CD14-positive monocyte (primary cell): ENCODE results near the gene CYP4B1. TPM values are rescaled to one million over a fixed set of nuclear protein-coding genes. Genes with fewer than 3 reads are reported as not detected.
"Not testable (repeated sequence)": the region's sequence is repeated elsewhere in the genome, so short reads cannot be mapped to it uniquely, and the experiment has no call there.

Experiments
- DNase-seq, 3 donors: peaks; one replicate each; pipeline ENCODE4 v3.0.0-alpha.2; 2011 to 2022
- H2AFZ ChIP-seq: 2 replicates; pipeline ENCODE4 v1.6.0; 2012; ENCODE audit warnings: mild to moderate bottlenecking, low read depth, low read length, inconsistent platforms; ENCODE audit not compliant: insufficient read depth, poor library complexity, severe bottlenecking
- H3K27ac ChIP-seq, 2 donors: 1 replicate in 1 of 2; 2 replicates in 1 of 2; pipeline ENCODE4 v1.5.1; 2012 to 2013; ENCODE audit warnings: low read length in 2 of 2, control low read depth in 1 of 2, inconsistent platforms in 1 of 2, low read depth in 1 of 2, mild to moderate bottlenecking in 1 of 2
- H3K27me3 ChIP-seq, 2 donors: one replicate each; pipeline versions ENCODE4 v1.6.0 to v1.6.1; 2011 to 2013; ENCODE audit warnings: low read length in 2 of 2; ENCODE audit not compliant: control insufficient read depth in 2 of 2, insufficient read depth in 2 of 2
- H3K36me3 ChIP-seq, 2 donors: replicated peaks in 1 of 2; 1 replicate in 1 of 2; 2 replicates in 1 of 2; pipeline versions ENCODE4 v1.5.1 to v1.6.1; 2012 to 2013; ENCODE audit warnings: low read length in 2 of 2, control low read depth in 1 of 2, inconsistent platforms in 1 of 2, mild to moderate bottlenecking in 1 of 2; ENCODE audit not compliant: insufficient read depth in 2 of 2, control insufficient read depth in 1 of 2
- H3K4me1 ChIP-seq, 2 donors: 1 replicate in 1 of 2; 2 replicates in 1 of 2; pipeline versions ENCODE4 v1.5.1 to v1.6.1; 2012 to 2013; ENCODE audit warnings: low read length in 2 of 2, control low read depth in 1 of 2, inconsistent platforms in 1 of 2, mild to moderate bottlenecking in 1 of 2, moderate library complexity in 1 of 2; ENCODE audit not compliant: insufficient read depth in 2 of 2, control insufficient read depth in 1 of 2
- H3K4me2 ChIP-seq: replicated peaks from 2 replicates; pipeline ENCODE3; 2012; ENCODE audit warnings: low read length, moderate library complexity, mild to moderate bottlenecking; ENCODE audit not compliant: poor library complexity, severe bottlenecking; ENCODE audit errors: extremely low read depth
- H3K4me3 ChIP-seq, 3 experiments: fragments of 200-600 bp in 1 of 3; sonication (generic) in 1 of 3; replicated peaks in 1 of 3; 1 replicate in 2 of 3; 2 replicates in 1 of 3; pipeline ENCODE4 v1.5.1; 2011 to 2013; ENCODE audit warnings: low read length in 3 of 3, mild to moderate bottlenecking in 3 of 3, control low read depth in 2 of 3, low read depth in 2 of 3, inconsistent platforms in 1 of 3, moderate library complexity in 1 of 3
- H3K79me2 ChIP-seq: 2 replicates; pipeline ENCODE4 v1.6.0; 2012; ENCODE audit warnings: mild to moderate bottlenecking, control low read depth, inconsistent platforms, low read length, moderate library complexity; ENCODE audit not compliant: insufficient read depth
- H3K9ac ChIP-seq: 2 replicates; pipeline ENCODE4 v1.6.0; 2017; ENCODE audit warnings: low read length, mild to moderate bottlenecking; ENCODE audit not compliant: insufficient read depth, poor library complexity, severe bottlenecking
- H3K9me3 ChIP-seq, 2 donors: replicated peaks in 1 of 2; 1 replicate in 1 of 2; 2 replicates in 1 of 2; pipeline versions ENCODE4 v1.5.1 to v1.6.1; 2012 to 2013; ENCODE audit warnings: low read length in 2 of 2, control low read depth in 1 of 2; ENCODE audit not compliant: control insufficient read depth in 1 of 2, insufficient read depth in 1 of 2
- H4K20me1 ChIP-seq: 2 replicates; pipeline ENCODE4 v1.6.0; 2012; ENCODE audit warnings: mild to moderate bottlenecking, low read length, control low read depth, moderate library complexity; ENCODE audit not compliant: insufficient read depth
- H3K27ac Mint-ChIP-seq, 7 donors: one replicate each; pipeline ENCODE4 v1.8.0; 2020; ENCODE audit warnings: mild to moderate bottlenecking in 7 of 7, mixed read lengths in 7 of 7, moderate library complexity in 6 of 7, inconsistent platforms in 2 of 7
- H3K27me3 Mint-ChIP-seq, 3 donors: one replicate each; pipeline ENCODE4 v1.8.0; 2021 to 2022; ENCODE audit warnings: low read depth in 3 of 3, mild to moderate bottlenecking in 3 of 3, mixed read lengths in 3 of 3, moderate library complexity in 3 of 3, inconsistent platforms in 1 of 3
- H3K36me3 Mint-ChIP-seq, 2 donors: one replicate each; pipeline ENCODE4 v1.8.0; 2020; ENCODE audit warnings: mixed read lengths in 2 of 2, inconsistent platforms in 1 of 2, mild to moderate bottlenecking in 1 of 2
- H3K4me1 Mint-ChIP-seq: one replicate; pipeline ENCODE4 v1.8.0; 2020; ENCODE audit warnings: mild to moderate bottlenecking, mixed read lengths
- H3K4me3 Mint-ChIP-seq, 2 donors: one replicate each; pipeline ENCODE4 v1.8.0; 2020; ENCODE audit warnings: mild to moderate bottlenecking in 2 of 2, mixed read lengths in 2 of 2, moderate library complexity in 1 of 2
- H3K9me3 Mint-ChIP-seq, 7 donors: one replicate each; pipeline ENCODE4 v1.8.0; 2020 to 2022; ENCODE audit warnings: mixed read lengths in 7 of 7, mild to moderate bottlenecking in 6 of 7, moderate library complexity in 6 of 7, inconsistent platforms in 2 of 7
- WGBS: methylation state at CpG from one replicate; pipeline ENCODE4 v1.1.5; 2013; ENCODE audit warnings: missing lambda C conversion rate; ENCODE audit not compliant: insufficient coverage; 5-methylcytosine and 5-hydroxymethylcytosine counted together
- intact Hi-C, 2 donors: fragments of 100-400 bp; cut with micrococcal nuclease; formaldehyde crosslinking; loops; one replicate each; pipeline versions ENCODE4 v1.15.0 to v1.15.1; 2023
- polyA plus RNA-seq, 3 donors: library from polyadenylated mRNA; depleted of rRNA in 1 of 3; unstranded in 2 of 3; stranded (reverse) in 1 of 3; fragments of 300-500 nt in 2 of 3; fragments of >200 nt in 1 of 3; fragmentation: Illumina TruSeq in 2 of 3; gene quantifications; 1 replicate in 2 of 3; 2 replicates in 1 of 3; pipeline ENCODE4 v1.2.3, GENCODE V29; 2012 to 2021
- TF ChIP-seq, protein P1 (sequence below): fragments of 200-600 bp; IDR thresholded peaks from one replicate; pipeline ENCODE4 v1.8.0; 2022; ENCODE audit warnings: antibody characterized with exemption, mild to moderate bottlenecking

The CYP4B1 gene
- polyA plus RNA-seq, 3 donors, result not detected

- Histone ChIP-seq H2AFZ (no peak overlapping the region), H4K20me1 (no peaks in the 10 kb centered on the region), H3K9me3 (peaks cover 0 to 3% of the 10 kb centered on the region in 2 donors), H3K4me3 (no peak overlapping the region), H3K9ac (no peak overlapping the region), H3K36me3 (no peaks in the 10 kb centered on the region), H3K4me1 (no peaks in the 10 kb centered on the region), H3K27me3 (no peaks in the 10 kb centered on the region), H3K4me2 (no peak overlapping the region), H3K27ac (no peak overlapping the region), H3K79me2 (no peaks in the 10 kb centered on the region)
- DNase-seq, result no peak
- no peaks in the 10 kb centered on the region for H3K36me3 Mint-ChIP-seq
- H3K4me1 Mint-ChIP-seq, result no peaks in the 10 kb centered on the region
- no peak overlapping the region for H3K27ac Mint-ChIP-seq
- peaks cover 0 to 3% (median 0%) of the 10 kb centered on the region in 7 donors for H3K9me3 Mint-ChIP-seq
- TF ChIP-seq, protein P1, sequence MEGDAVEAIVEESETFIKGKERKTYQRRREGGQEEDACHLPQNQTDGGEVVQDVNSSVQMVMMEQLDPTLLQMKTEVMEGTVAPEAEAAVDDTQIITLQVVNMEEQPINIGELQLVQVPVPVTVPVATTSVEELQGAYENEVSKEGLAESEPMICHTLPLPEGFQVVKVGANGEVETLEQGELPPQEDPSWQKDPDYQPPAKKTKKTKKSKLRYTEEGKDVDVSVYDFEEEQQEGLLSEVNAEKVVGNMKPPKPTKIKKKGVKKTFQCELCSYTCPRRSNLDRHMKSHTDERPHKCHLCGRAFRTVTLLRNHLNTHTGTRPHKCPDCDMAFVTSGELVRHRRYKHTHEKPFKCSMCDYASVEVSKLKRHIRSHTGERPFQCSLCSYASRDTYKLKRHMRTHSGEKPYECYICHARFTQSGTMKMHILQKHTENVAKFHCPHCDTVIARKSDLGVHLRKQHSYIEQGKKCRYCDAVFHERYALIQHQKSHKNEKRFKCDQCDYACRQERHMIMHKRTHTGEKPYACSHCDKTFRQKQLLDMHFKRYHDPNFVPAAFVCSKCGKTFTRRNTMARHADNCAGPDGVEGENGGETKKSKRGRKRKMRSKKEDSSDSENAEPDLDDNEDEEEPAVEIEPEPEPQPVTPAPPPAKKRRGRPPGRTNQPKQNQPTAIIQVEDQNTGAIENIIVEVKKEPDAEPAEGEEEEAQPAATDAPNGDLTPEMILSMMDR, result no peak
- WGBS, result 93% methylated on average over 3 of the region's 3 CpGs
- no peak overlapping the region for H3K4me3 Mint-ChIP-seq
- intact Hi-C loops, result no loop called here
- peaks cover 0 to 7% (median 6%) of the 10 kb centered on the region in 3 donors for H3K27me3 Mint-ChIP-seq
Observed at GRCh38 chr1:46822248-46822826, 23.5 kb downstream of the CYP4B1 start.

- Histone ChIP-seq H3K4me2 (no peak overlapping the region), H3K27me3 (no peaks in the 10 kb centered on the region), H2AFZ (no peak overlapping the region), H3K9ac (no peak overlapping the region), H3K4me1 (no peaks in the 10 kb centered on the region), H3K79me2 (no peaks in the 10 kb centered on the region), H4K20me1 (no peaks in the 10 kb centered on the region), H3K36me3 (no peaks in the 10 kb centered on the region), H3K4me3 (no peak overlapping the region), H3K27ac (no peak overlapping the region), H3K9me3 (peaks cover 0 to 3% of the 10 kb centered on the region in 2 donors)
- no CpG with 5 or more reads among the region's 2 CpGs for WGBS
- peaks cover 0 to 7% (median 6%) of the 10 kb centered on the region in 3 donors for H3K27me3 Mint-ChIP-seq
- H3K9me3 Mint-ChIP-seq, result peaks cover 0 to 3% (median 0%) of the 10 kb centered on the region in 7 donors
- DNase-seq, result no peak
- intact Hi-C loops, result no loop called here
- TF ChIP-seq, protein P1, result no peak
- H3K27ac Mint-ChIP-seq, result no peak overlapping the region
- H3K4me3 Mint-ChIP-seq, result no peak overlapping the region
- no peaks in the 10 kb centered on the region for H3K36me3 Mint-ChIP-seq
- no peaks in the 10 kb centered on the region for H3K4me1 Mint-ChIP-seq
Observed at GRCh38 chr1:46823151-46823550, 24.3 kb downstream of the CYP4B1 start.

GRCh38 chr1:46826892-46827291, 28.0 kb downstream of the CYP4B1 start:
- H3K9me3 ChIP-seq, H2AFZ ChIP-seq, intact Hi-C loops, H3K27me3 ChIP-seq, DNase-seq, H3K4me3 ChIP-seq, H3K4me1 Mint-ChIP-seq, H3K9ac ChIP-seq, H3K79me2 ChIP-seq, H3K27ac ChIP-seq, H3K4me2 ChIP-seq, H3K9me3 Mint-ChIP-seq, H3K27ac Mint-ChIP-seq, H3K36me3 ChIP-seq, H4K20me1 ChIP-seq, H3K36me3 Mint-ChIP-seq, H3K4me3 Mint-ChIP-seq, H3K4me1 ChIP-seq: not testable (repeated sequence)
- peaks cover 0 to 14% (median 6%) of the 10 kb centered on the region in 3 donors for H3K27me3 Mint-ChIP-seq
- whole genome bisulfite sequencing, result no CpG with 5 or more reads among the region's 2 CpGs
